Measurements from ENCODE around the gene BRMS1L. TPM values are rescaled to one million over a fixed set of nuclear protein-coding genes. Genes with fewer than 3 reads are reported as not detected.
"Not testable (repeated sequence)": the region's sequence is repeated elsewhere in the genome, so short reads cannot be mapped to it uniquely, and the experiment has no call there.

The BRMS1L gene
- total RNA-seq, 4 donors from 2014 or later = 4.6 to 6.8 (median 6.1) TPM

GRCh38 chr14:35827678-35828472 lies 1.7 kb downstream of the BRMS1L start:
- Histone ChIP-seq H3K27me3 (no peaks in the 10 kb centered on the region), H3K36me3 (peaks cover 0 to 11% of the 10 kb centered on the region in 2 donors), H3K4me1 (peaks cover 0 to 15% of the 10 kb centered on the region in 2 donors), H3K27ac (no peak overlapping the region), H3K9me3 (no peaks in the 10 kb centered on the region), H3K4me3 (peak overlapping the region in 1 of 4 donors; percentile 84)
- DNase-seq (no peak), ATAC-seq (no peak)
- in situ Hi-C loops (cut with MboI; ENCODE audit: low sequenced_read_pairs in 4 of 4) (no loop called here), intact Hi-C loops (cut with DNase I; ENCODE audit: low total_unique reads) (loop anchor here (10.0 kb wide), 1 partner anchor 703 kb away; the partner anchor contains the start of genes PPP2R3C and PRORP)
- no peak for TF ChIP-seq CTCF (IDR thresholded peaks at IDR 0.05 in 4 of 5, conservative IDR thresholded peaks at IDR 0.05 in 1 of 5)
- no peak for TF ChIP-seq POLR2A (IDR thresholded peaks at IDR 0.05)

GRCh38 chr14:35829449-35829848 lies 3.3 kb downstream of the BRMS1L start:
- Histone ChIP-seq H3K36me3 (peaks cover 0 to 25% of the 10 kb centered on the region in 2 donors), H3K4me1 (peaks cover 0 to 15% of the 10 kb centered on the region in 2 donors), H3K4me3 (no peak overlapping the region), H3K9me3 (no peaks in the 10 kb centered on the region), H3K27ac (no peak overlapping the region), H3K27me3 (no peaks in the 10 kb centered on the region)
- intact Hi-C loops (cut with DNase I; ENCODE audit: low total_unique reads) = loop anchor here (10.0 kb wide), 1 partner anchor 705 kb away; the partner anchor contains the start of genes PPP2R3C and PRORP
- no peak for TF ChIP-seq CTCF (IDR thresholded peaks at IDR 0.05 in 4 of 5, conservative IDR thresholded peaks at IDR 0.05 in 1 of 5)
- TF ChIP-seq POLR2A (IDR thresholded peaks at IDR 0.05) = no peak
- in situ Hi-C loops (cut with MboI; ENCODE audit: low sequenced_read_pairs in 4 of 4) = no loop called here
- DNase-seq (no peak), ATAC-seq (no peak)

GRCh38 chr14:35835208-35835982 lies 9.3 kb downstream of the BRMS1L start:
- DNase-seq = no peak
- H3K36me3 ChIP-seq = peaks cover 0 to 48% of the 10 kb centered on the region in 2 donors
- intact Hi-C loops (cut with DNase I; ENCODE audit: low total_unique reads) (no loop called here), in situ Hi-C loops (cut with MboI; ENCODE audit: low sequenced_read_pairs in 4 of 4) (no loop called here)
- TF ChIP-seq POLR2A (IDR thresholded peaks at IDR 0.05) (no peak), CTCF (IDR thresholded peaks at IDR 0.05 in 4 of 5, conservative IDR thresholded peaks at IDR 0.05 in 1 of 5) (no peak)
- H3K27ac ChIP-seq = no peak overlapping the region
- H3K9me3 ChIP-seq = no peaks in the 10 kb centered on the region
- no peak for ATAC-seq
- no peak overlapping the region for H3K4me3 ChIP-seq
- H3K4me1 ChIP-seq = peaks cover 0 to 5% of the 10 kb centered on the region in 2 donors
- H3K27me3 ChIP-seq = no peaks in the 10 kb centered on the region

GRCh38 chr14:35841704-35842103 lies 15.6 kb downstream of the BRMS1L start:
- ATAC-seq; in situ Hi-C loops (cut with MboI; ENCODE audit: low sequenced_read_pairs in 4 of 4); H3K4me1 ChIP-seq; intact Hi-C loops (cut with DNase I; ENCODE audit: low total_unique reads); H3K27me3 ChIP-seq; H3K27ac ChIP-seq; H3K4me3 ChIP-seq; H3K9me3 ChIP-seq; DNase-seq: not testable (repeated sequence)
- peaks cover 0 to 40% of the 10 kb centered on the region in 2 donors for H3K36me3 ChIP-seq

- DNase-seq, ATAC-seq: not testable (repeated sequence)
- H3K36me3 ChIP-seq = peaks cover 0 to 37% of the 10 kb centered on the region in 2 donors
These were observed 16.1 kb downstream of the BRMS1L start for GRCh38 chr14:35842245-35842644.

More at GRCh38 chr14:35842245-35842644, 16.1 kb downstream of the BRMS1L start:
- intact Hi-C loops (cut with DNase I; ENCODE audit: low total_unique reads); in situ Hi-C loops (cut with MboI; ENCODE audit: low sequenced_read_pairs in 4 of 4); H3K9me3 ChIP-seq; H3K27ac ChIP-seq; H3K27me3 ChIP-seq; H3K4me3 ChIP-seq; H3K4me1 ChIP-seq: not testable (repeated sequence)
